H9 (cell line): ENCODE data around the gene TIPIN. TPM values are rescaled to one million over a fixed set of nuclear protein-coding genes. Genes with fewer than 3 reads are reported as not detected.

Experiments
- DNase-seq: peaks from one replicate; pipeline ENCODE4 v3.0.0-alpha.2; 2017
- H2AFZ ChIP-seq: one replicate; pipeline ENCODE4 v1.6.1; 2013; ENCODE audit warnings: mild to moderate bottlenecking, low read length, control low read depth, moderate library complexity
- H2AK5ac ChIP-seq: 2 replicates; pipeline ENCODE4 v1.6.1; 2013; ENCODE audit warnings: low read length, control low read depth, mixed read lengths; ENCODE audit not compliant: insufficient read length
- H2BK120ac ChIP-seq: one replicate; pipeline ENCODE4 v1.6.1; 2013; ENCODE audit warnings: low read depth, mild to moderate bottlenecking, low read length, control low read depth, inconsistent platforms; ENCODE audit not compliant: poor library complexity, severe bottlenecking
- H2BK12ac ChIP-seq: 2 replicates; pipeline ENCODE4 v1.6.1; 2013; ENCODE audit warnings: low read length, control low read depth, mixed read lengths, low read depth; ENCODE audit not compliant: insufficient read length
- H2BK15ac ChIP-seq: 2 replicates; pipeline ENCODE4 v1.6.1; 2013; ENCODE audit warnings: low read depth, low read length, control low read depth
- H2BK20ac ChIP-seq: one replicate; pipeline ENCODE4 v1.6.1; 2013; ENCODE audit warnings: low read depth, mild to moderate bottlenecking, low read length, control low read depth, inconsistent platforms; ENCODE audit not compliant: poor library complexity, severe bottlenecking
- H2BK5ac ChIP-seq: 2 replicates; pipeline ENCODE4 v1.6.1; 2013; ENCODE audit warnings: low read length, control low read depth, mixed read lengths; ENCODE audit not compliant: insufficient read length
- H3K14ac ChIP-seq: 2 replicates; pipeline ENCODE4 v1.6.1; 2013; ENCODE audit warnings: low read length, control low read depth; ENCODE audit not compliant: insufficient read depth
- H3K18ac ChIP-seq: 2 replicates; pipeline ENCODE4 v1.6.1; 2013; ENCODE audit warnings: low read depth, mild to moderate bottlenecking, mixed read lengths, low read length, control low read depth; ENCODE audit not compliant: insufficient read length
- H3K23ac ChIP-seq: 2 replicates; pipeline ENCODE4 v1.6.1; 2013; ENCODE audit warnings: low read length, control low read depth, mixed read lengths, low read depth; ENCODE audit not compliant: insufficient read length
- H3K23me2 ChIP-seq: 2 replicates; pipeline ENCODE4 v1.6.1; 2013; ENCODE audit warnings: low read depth, mild to moderate bottlenecking, mixed read lengths, low read length, control low read depth; ENCODE audit not compliant: insufficient read length, poor library complexity, severe bottlenecking
- H3K27ac ChIP-seq: 2 replicates; pipeline ENCODE4 v1.5.1; 2013; ENCODE audit warnings: low read length, control low read depth, mixed read lengths, low read depth; ENCODE audit not compliant: insufficient read length
- H3K27me3 ChIP-seq: 2 replicates; pipeline ENCODE4 v1.6.1; 2013; ENCODE audit warnings: low read length, control low read depth, inconsistent platforms; ENCODE audit not compliant: insufficient read depth
- H3K4ac ChIP-seq: 2 replicates; pipeline ENCODE4 v1.6.1; 2013; ENCODE audit warnings: low read depth, mild to moderate bottlenecking, control low read depth, inconsistent platforms, low read length, moderate library complexity
- H3K4me1 ChIP-seq: 2 replicates; pipeline ENCODE4 v1.6.1; 2013; ENCODE audit warnings: low read length, control low read depth, inconsistent platforms; ENCODE audit not compliant: insufficient read depth
- H3K4me2 ChIP-seq: 2 replicates; pipeline ENCODE4 v1.6.1; 2013; ENCODE audit warnings: low read length, control low read depth, mixed read lengths; ENCODE audit not compliant: insufficient read length, insufficient read depth
- H3K56ac ChIP-seq: 2 replicates; pipeline ENCODE4 v1.6.1; 2013; ENCODE audit warnings: low read depth, mild to moderate bottlenecking, mixed read lengths, low read length, control low read depth; ENCODE audit not compliant: insufficient read length
- H3K79me1 ChIP-seq: 2 replicates; pipeline ENCODE4 v1.6.1; 2013; ENCODE audit warnings: low read depth, mild to moderate bottlenecking, moderate library complexity, low read length, control low read depth, inconsistent platforms; ENCODE audit not compliant: insufficient read depth, poor library complexity, severe bottlenecking
- H3K79me2 ChIP-seq: 2 replicates; pipeline ENCODE4 v1.6.1; 2013; ENCODE audit warnings: low read length, control low read depth, inconsistent platforms; ENCODE audit not compliant: insufficient read depth
- H3K9ac ChIP-seq: 2 replicates; pipeline ENCODE4 v1.6.1; 2013; ENCODE audit warnings: low read length, control low read depth, mixed read lengths; ENCODE audit not compliant: insufficient read length; ENCODE audit errors: extremely low read depth
- H3K9me3 ChIP-seq: one replicate; pipeline ENCODE4 v1.6.1; 2013; ENCODE audit warnings: low read depth, low read length, inconsistent platforms; ENCODE audit not compliant: control insufficient read depth
- H3T11ph ChIP-seq: one replicate; pipeline ENCODE4 v1.6.1; 2013; ENCODE audit warnings: mild to moderate bottlenecking, low read length, control low read depth, inconsistent platforms
- H4K20me1 ChIP-seq: one replicate; pipeline ENCODE4 v1.6.1; 2013; ENCODE audit not compliant: control insufficient read depth, insufficient read length, insufficient read depth
- H4K5ac ChIP-seq: 2 replicates; pipeline ENCODE4 v1.6.1; 2013; ENCODE audit warnings: low read depth, mild to moderate bottlenecking, mixed read lengths, low read length, control low read depth; ENCODE audit not compliant: insufficient read length
- H4K8ac ChIP-seq: replicated peaks from 2 replicates; pipeline ENCODE4 v1.6.1; 2013; ENCODE audit warnings: low read length, control low read depth, mixed read lengths, low read depth; ENCODE audit not compliant: insufficient read length
- H4K91ac ChIP-seq: 2 replicates; pipeline ENCODE4 v1.6.1; 2013; ENCODE audit warnings: low read depth, mild to moderate bottlenecking, moderate library complexity, mixed read lengths, low read length, control low read depth; ENCODE audit not compliant: insufficient read length
- H3K27ac Mint-ChIP-seq, 3 experiments: 2 replicates in 2 of 3; 3 replicates in 1 of 3; pipeline ENCODE4 v1.8.0; 2020 to 2021; ENCODE audit warnings: mixed read lengths in 3 of 3, mild to moderate bottlenecking in 1 of 3, moderate library complexity in 1 of 3
- H3K27me3 Mint-ChIP-seq: 2 replicates; pipeline ENCODE4 v1.8.0; 2021; ENCODE audit warnings: low read depth, mild to moderate bottlenecking, moderate library complexity, mixed read lengths
- H3K36me3 Mint-ChIP-seq, 3 experiments: 2 replicates in 2 of 3; 3 replicates in 1 of 3; pipeline ENCODE4 v1.8.0; 2020 to 2021; ENCODE audit warnings: low read depth in 3 of 3, mixed read lengths in 3 of 3; ENCODE audit not compliant: insufficient read depth in 1 of 3
- H3K4me1 Mint-ChIP-seq, 2 experiments: 2 replicates each; pipeline ENCODE4 v1.8.0; 2020; ENCODE audit warnings: mixed read lengths in 2 of 2
- H3K4me3 Mint-ChIP-seq, 2 experiments: 2 replicates in 1 of 2; 3 replicates in 1 of 2; pipeline ENCODE4 v1.8.0; 2020 to 2021; ENCODE audit warnings: mild to moderate bottlenecking in 2 of 2, mixed read lengths in 2 of 2, moderate library complexity in 1 of 2
- H3K9me3 Mint-ChIP-seq, 2 experiments: 2 replicates in 1 of 2; 3 replicates in 1 of 2; pipeline ENCODE4 v1.8.0; 2020; ENCODE audit warnings: mild to moderate bottlenecking in 2 of 2, mixed read lengths in 2 of 2, moderate library complexity in 1 of 2
- WGBS: extraction: QIAGEN DNeasy Blood & Tissue Kit; methylation state at CpG from one replicate; pipeline ENCODE4 v1.1.7; 2013; ENCODE audit warnings: missing lambda C conversion rate, low lambda C conversion rate, mixed read lengths; ENCODE audit not compliant: insufficient read length; ENCODE audit errors: extremely low coverage; 5-methylcytosine and 5-hydroxymethylcytosine counted together
- long read RNA-seq: library from polyadenylated mRNA; unstranded; transcript quantifications from one replicate; pipeline ENCODE4 v2.0.0, GENCODE V29; 2020
- total RNA-seq: library from RNA; stranded (reverse); gene quantifications from 2 replicates; pipeline ENCODE4 v1.2.1, GENCODE V29; 2021
- TF ChIP-seq, protein P1 (sequence below): fragments of 200-600 bp; sonication (generic); conservative IDR thresholded peaks from 3 replicates; pipeline ENCODE4 v1.8.0; 2021; ENCODE audit warnings: antibody characterized with exemption, mild to moderate bottlenecking

TIPIN gene, protein sequence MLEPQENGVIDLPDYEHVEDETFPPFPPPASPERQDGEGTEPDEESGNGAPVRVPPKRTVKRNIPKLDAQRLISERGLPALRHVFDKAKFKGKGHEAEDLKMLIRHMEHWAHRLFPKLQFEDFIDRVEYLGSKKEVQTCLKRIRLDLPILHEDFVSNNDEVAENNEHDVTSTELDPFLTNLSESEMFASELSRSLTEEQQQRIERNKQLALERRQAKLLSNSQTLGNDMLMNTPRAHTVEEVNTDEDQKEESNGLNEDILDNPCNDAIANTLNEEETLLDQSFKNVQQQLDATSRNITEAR
- 26.9 and 28.3 TPM in 2 replicates for total RNA-seq
- long read RNA-seq, transcript TIPIN-201 (8 exons, 1,744 nt) = major isoform, 73 of 110 reads
- long read RNA-seq, partial matches to known transcripts = 19 of 110 reads
- long read RNA-seq, other reads (novel, unspliced or antisense) = 16 of 110 reads

DNA sequence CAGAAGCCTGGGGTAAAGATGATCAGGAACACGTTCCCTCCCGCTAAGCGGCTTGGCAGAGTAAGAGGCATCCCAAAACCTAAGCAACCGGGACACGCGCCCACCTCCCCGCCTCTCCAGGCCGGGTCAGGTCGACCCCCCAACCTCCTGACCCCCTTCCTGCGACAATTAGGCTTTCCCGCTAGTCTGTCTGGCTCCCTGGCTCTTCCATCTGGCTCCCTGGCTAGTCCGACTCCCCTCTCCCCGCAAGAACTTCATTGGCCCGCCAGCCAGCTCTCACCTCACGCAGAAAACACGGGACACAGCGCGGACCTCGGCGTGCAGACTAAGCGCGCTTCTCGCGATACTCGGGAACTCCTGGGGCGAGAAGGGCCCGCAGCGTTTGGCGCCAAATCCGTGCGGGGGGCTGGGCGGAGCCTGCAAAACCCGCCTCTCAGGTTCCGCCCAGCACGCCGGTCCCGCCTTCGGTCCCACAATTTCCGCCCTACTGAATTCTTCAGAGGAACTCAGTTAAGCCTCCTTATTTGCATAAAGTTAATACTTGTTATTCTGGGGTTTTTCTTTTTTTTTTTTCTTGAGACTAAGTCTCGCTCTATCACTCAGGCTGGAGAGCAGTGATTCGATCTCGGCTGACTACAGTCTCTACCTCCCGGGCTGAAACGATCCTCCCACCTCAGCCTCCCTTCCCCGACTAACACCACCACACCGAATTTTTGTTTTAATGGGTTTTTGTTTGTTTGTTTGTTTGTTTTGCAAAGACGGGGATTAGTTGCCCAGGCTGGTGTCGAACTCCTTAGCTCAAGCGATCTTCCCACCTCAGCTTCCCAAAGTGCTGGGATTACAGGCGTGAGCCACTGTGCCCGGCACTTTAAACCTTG, at the start of gene TIPIN:
Gene TIPIN, minus strand, starts transcription at position 327 of the 878 bp plus-strand sequence. CDS start 3,738 bp downstream, outside the sequence.
- H4K5ac ChIP-seq = no peak within 1 kb of the TSS
- peak within 1 kb of the TSS; percentile 88 for H3K9ac ChIP-seq
- H3K18ac ChIP-seq = peak within 1 kb of the TSS; percentile 87
- peak within 1 kb of the TSS; percentile 90 for H3K14ac ChIP-seq
- H3K56ac ChIP-seq = no peak within 1 kb of the TSS
- peak within 1 kb of the TSS; percentile 45 for H2BK20ac ChIP-seq
- H2BK12ac ChIP-seq = peak within 1 kb of the TSS; percentile 73
- H3K4me1 Mint-ChIP-seq = peaks cover 6 to 18% of the 10 kb centered on the region in 2 experiments
- no peak within 1 kb of the TSS; the same call in 1 of the 2 replicates for H3K4ac ChIP-seq
- H3K79me2 ChIP-seq = no peaks in the 10 kb centered on the region; the same call in 1 of the 2 replicates
- H3K27ac Mint-ChIP-seq = peak within 1 kb of the TSS; percentile 96 to 100 (median 97)
- H2AFZ ChIP-seq = no peak within 1 kb of the TSS
- no peak within 1 kb of the TSS for H4K91ac ChIP-seq
- peak within 1 kb of the TSS; percentile 60 for H3K27ac ChIP-seq
- no peaks in the 10 kb centered on the region for H4K20me1 ChIP-seq
- H2AK5ac ChIP-seq = no peak within 1 kb of the TSS
- no peaks in the 10 kb centered on the region; the same call in 1 of the 2 replicates for H3K27me3 Mint-ChIP-seq
- peak within 1 kb of the TSS; percentile 97 to 98 for H3K4me3 Mint-ChIP-seq
- no CpG with 5 or more reads among the region's 51 CpGs for WGBS
- peaks cover 14 to 17% (median 16%) of the 10 kb centered on the region in 3 experiments; a peak in 6 of 7 replicates for H3K36me3 Mint-ChIP-seq
- H2BK5ac ChIP-seq = no peak within 1 kb of the TSS
- no peaks in the 10 kb centered on the region for H3K27me3 ChIP-seq
- H3K9me3 Mint-ChIP-seq = no peaks in the 10 kb centered on the region; a peak in 1 of 5 replicates
- peaks cover 3% of the 10 kb centered on the region for H3K79me1 ChIP-seq
- peak; percentile 95 for DNase-seq
- H3K23ac ChIP-seq = no peak within 1 kb of the TSS
- H3K4me1 ChIP-seq = no peaks in the 10 kb centered on the region
- H3T11ph ChIP-seq = no peak within 1 kb of the TSS
- H4K8ac ChIP-seq = peak within 1 kb of the TSS; percentile 60
- no peaks in the 10 kb centered on the region for H3K9me3 ChIP-seq
- peak within 1 kb of the TSS; percentile 87 for H3K4me2 ChIP-seq
- no peak within 1 kb of the TSS for H2BK15ac ChIP-seq
- TF ChIP-seq, protein P1, sequence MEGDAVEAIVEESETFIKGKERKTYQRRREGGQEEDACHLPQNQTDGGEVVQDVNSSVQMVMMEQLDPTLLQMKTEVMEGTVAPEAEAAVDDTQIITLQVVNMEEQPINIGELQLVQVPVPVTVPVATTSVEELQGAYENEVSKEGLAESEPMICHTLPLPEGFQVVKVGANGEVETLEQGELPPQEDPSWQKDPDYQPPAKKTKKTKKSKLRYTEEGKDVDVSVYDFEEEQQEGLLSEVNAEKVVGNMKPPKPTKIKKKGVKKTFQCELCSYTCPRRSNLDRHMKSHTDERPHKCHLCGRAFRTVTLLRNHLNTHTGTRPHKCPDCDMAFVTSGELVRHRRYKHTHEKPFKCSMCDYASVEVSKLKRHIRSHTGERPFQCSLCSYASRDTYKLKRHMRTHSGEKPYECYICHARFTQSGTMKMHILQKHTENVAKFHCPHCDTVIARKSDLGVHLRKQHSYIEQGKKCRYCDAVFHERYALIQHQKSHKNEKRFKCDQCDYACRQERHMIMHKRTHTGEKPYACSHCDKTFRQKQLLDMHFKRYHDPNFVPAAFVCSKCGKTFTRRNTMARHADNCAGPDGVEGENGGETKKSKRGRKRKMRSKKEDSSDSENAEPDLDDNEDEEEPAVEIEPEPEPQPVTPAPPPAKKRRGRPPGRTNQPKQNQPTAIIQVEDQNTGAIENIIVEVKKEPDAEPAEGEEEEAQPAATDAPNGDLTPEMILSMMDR = no peak
- H2BK120ac ChIP-seq = no peak within 1 kb of the TSS
- H3K23me2 ChIP-seq = peaks cover 4% of the 10 kb centered on the region
